Liver (tissue), 9 donors: Measurements from ENCODE around the gene PPARA. TPM values are rescaled to one million over a fixed set of nuclear protein-coding genes. Genes with fewer than 3 reads are reported as not detected.

Source experiments
- DNase-seq: peaks from one replicate; pipeline ENCODE4 v3.0.0-alpha.2; 2017; ENCODE audit warnings: low spot score
- H3K27ac ChIP-seq, 2 donors: one replicate each; pipeline ENCODE4 v1.7.0; 2013; ENCODE audit warnings: inconsistent platforms in 2 of 2, low read length in 2 of 2, control low read depth in 1 of 2, low read depth in 1 of 2, mild to moderate bottlenecking in 1 of 2
- H3K27me3 ChIP-seq, 4 donors: one replicate each; pipeline versions ENCODE4 v1.6.1 to v1.7.0; 2013; ENCODE audit warnings: low read length in 3 of 4, inconsistent platforms in 1 of 4, mild to moderate bottlenecking in 1 of 4, moderate library complexity in 1 of 4; ENCODE audit not compliant: control insufficient read depth in 4 of 4, insufficient read depth in 4 of 4
- H3K36me3 ChIP-seq, 4 donors: one replicate each; pipeline versions ENCODE4 v1.6.1 to v1.7.0; 2013; ENCODE audit warnings: low read length in 3 of 4, mild to moderate bottlenecking in 3 of 4, low read depth in 1 of 4, moderate library complexity in 1 of 4; ENCODE audit not compliant: control insufficient read depth in 4 of 4, insufficient read depth in 3 of 4
- H3K4me1 ChIP-seq, 4 donors: one replicate each; pipeline versions ENCODE4 v1.6.1 to v1.7.0; 2013; ENCODE audit warnings: low read length in 3 of 4, mild to moderate bottlenecking in 3 of 4, moderate library complexity in 1 of 4; ENCODE audit not compliant: control insufficient read depth in 4 of 4, insufficient read depth in 4 of 4
- H3K4me3 ChIP-seq, 3 donors: one replicate each; pipeline versions ENCODE4 v1.6.1 to v1.7.0; 2013; ENCODE audit warnings: low read length in 3 of 3, control low read depth in 1 of 3, low read depth in 1 of 3, mild to moderate bottlenecking in 1 of 3
- H3K9ac ChIP-seq, 2 donors: one replicate each; pipeline ENCODE4 v1.7.0; 2013; ENCODE audit warnings: low read length in 2 of 2, mild to moderate bottlenecking in 2 of 2, moderate library complexity in 2 of 2, control low read depth in 1 of 2, low read depth in 1 of 2
- H3K9me3 ChIP-seq, 4 donors: one replicate each; pipeline versions ENCODE4 v1.6.1 to v1.7.0; 2013; ENCODE audit warnings: low read length in 3 of 4; ENCODE audit not compliant: control insufficient read depth in 4 of 4
- ATF3 ChIP-seq: IDR thresholded peaks from 2 replicates; pipeline ENCODE4 v1.6.1; 2016; ENCODE audit warnings: antibody characterized with exemption
- CTCF ChIP-seq: fragments of 150-350 bp; IDR thresholded peaks from 2 replicates; pipeline ENCODE4 v1.5.1; 2017; ENCODE audit warnings: improper control_type of control experiment, low read depth, low read length; ENCODE audit not compliant: missing input control
- EGR1 ChIP-seq, 2 donors: IDR thresholded peaks; 2 replicates each; pipeline ENCODE4 v1.6.1; 2016 to 2018; ENCODE audit warnings: antibody characterized with exemption in 2 of 2, low read depth in 2 of 2
- FOXA1 ChIP-seq: IDR thresholded peaks from 2 replicates; pipeline ENCODE4 v1.6.1; 2016; ENCODE audit warnings: antibody characterized with exemption
- FOXA2 ChIP-seq: IDR thresholded peaks from 2 replicates; pipeline ENCODE4 v1.6.1; 2016; ENCODE audit warnings: antibody characterized with exemption
- GABPA ChIP-seq, 2 donors: IDR thresholded peaks in 1 of 2; conservative IDR thresholded peaks in 1 of 2; 2 replicates each; pipeline ENCODE4 v1.6.1; 2016; ENCODE audit warnings: antibody characterized with exemption in 2 of 2, mild to moderate bottlenecking in 1 of 2, moderate library complexity in 1 of 2
- HNF4G ChIP-seq: IDR thresholded peaks from 2 replicates; pipeline ENCODE4 v1.6.1; 2016; ENCODE audit warnings: antibody characterized with exemption
- JUND ChIP-seq, 2 donors: IDR thresholded peaks; 2 replicates each; pipeline ENCODE4 v1.6.1; 2016; ENCODE audit warnings: antibody characterized with exemption in 2 of 2
- NR2F2 ChIP-seq: IDR thresholded peaks from 2 replicates; pipeline ENCODE4 v1.6.1; 2016; ENCODE audit warnings: antibody characterized with exemption
- RAD21 ChIP-seq, 2 donors: IDR thresholded peaks; 2 replicates each; pipeline ENCODE4 v1.6.1; 2016; ENCODE audit warnings: antibody characterized with exemption in 2 of 2, mild to moderate bottlenecking in 2 of 2
- REST ChIP-seq: IDR thresholded peaks from 2 replicates; pipeline ENCODE4 v1.6.1; 2016; ENCODE audit warnings: antibody characterized with exemption, mild to moderate bottlenecking
- RXRA ChIP-seq, 2 donors: IDR thresholded peaks; 2 replicates each; pipeline ENCODE4 v1.6.1; 2017 to 2018; ENCODE audit warnings: antibody characterized with exemption in 2 of 2, mild to moderate bottlenecking in 1 of 2
- SP1 ChIP-seq: IDR thresholded peaks from 2 replicates; pipeline ENCODE4 v1.6.1; 2018; ENCODE audit warnings: antibody characterized with exemption, mild to moderate bottlenecking
- TAF1 ChIP-seq: conservative IDR thresholded peaks from 2 replicates; pipeline ENCODE4 v1.6.1; 2016; ENCODE audit warnings: antibody characterized with exemption, mild to moderate bottlenecking
- YY1 ChIP-seq: IDR thresholded peaks from 2 replicates; pipeline ENCODE4 v1.6.1; 2016; ENCODE audit warnings: antibody characterized with exemption, mild to moderate bottlenecking
- ZBTB33 ChIP-seq: IDR thresholded peaks from 2 replicates; pipeline ENCODE4 v1.6.1; 2016; ENCODE audit warnings: antibody characterized with exemption
- WGBS: extraction: QIAGEN DNeasy Blood & Tissue Kit; methylation state at CpG from one replicate; pipeline ENCODE4 v1.1.7; 2013; 5-methylcytosine and 5-hydroxymethylcytosine counted together
- polyA plus RNA-seq, 2 donors: library from polyadenylated mRNA; stranded (reverse) in 1 of 2; unstranded in 1 of 2; fragments of 200-250 nt in 1 of 2; fragments of >200 nt in 1 of 2; fragmentation: Nextera tagmentation in 1 of 2; extraction: Ambion mirVana in 1 of 2; gene quantifications; one replicate each; pipeline versions ENCODE4 v1.2.1 to v1.2.3, GENCODE V29; 2013 to 2015
- total RNA-seq, 2 donors: library from RNA; depleted of rRNA; stranded (reverse); fragments of >200 nt; gene quantifications; one replicate each; pipeline ENCODE4 v1.2.3, GENCODE V29; 2014
- donor health status: healthy.
- donor health status: healthy.
- donor health status: healthy.
- donor health status: healthy.
- donor health status: healthy.

Gene PPARA
- total and polyA plus RNA-seq, 4 donors: 31.2 to 78.8 (median 41.3) TPM

- DNase-seq: no peak
- H3K9me3 ChIP-seq: no peaks in the 10 kb centered on the region
- H3K36me3 ChIP-seq: peaks cover 51 to 90% (median 83%) of the 10 kb centered on the region in 4 donors
- no peaks in the 10 kb centered on the region for H3K27me3 ChIP-seq
- TF ChIP-seq RAD21 (IDR thresholded peaks at IDR 0.05) (no peak), FOXA1 (no peak), JUND (IDR thresholded peaks at IDR 0.05) (no peak), FOXA2 (no peak), YY1 (no peak), REST (no peak), ATF3 (no peak), GABPA (IDR thresholded peaks at IDR 0.05 in 1 of 2, conservative IDR thresholded peaks at IDR 0.05 in 1 of 2) (no peak), SP1 (no peak), NR2F2 (no peak), ZBTB33 (no peak), CTCF (no peak), HNF4G (no peak), RXRA (IDR thresholded peaks at IDR 0.05) (no peak), EGR1 (IDR thresholded peaks at IDR 0.05; ENCODE audit: low read depth in 2 of 2) (no peak), TAF1 (no peak)
- no peak overlapping the region for H3K9ac ChIP-seq
- H3K27ac ChIP-seq: peak overlapping the region in 1 of 2 donors; percentile 60
- peaks cover 0 to 3% (median 0%) of the 10 kb centered on the region in 4 donors for H3K4me1 ChIP-seq
- no peak overlapping the region for H3K4me3 ChIP-seq
- WGBS: 91% methylated on average over 12 of the region's 12 CpGs
Measured at GRCh38 chr22:46280063-46280817, 129.9 kb downstream of the PPARA start.
